HG02678 (cell line): ENCODE results near the gene ALAS1.

ENCODE experiments used
- ATAC-seq: cut with Tn5 transposase; IDR thresholded peaks from one replicate; pipeline ENCODE4 v1.9.1; 2021; ENCODE audit warnings: mild to moderate bottlenecking, moderate library complexity; ENCODE audit not compliant: unreplicated experiment

Gene ALAS1

DNA sequence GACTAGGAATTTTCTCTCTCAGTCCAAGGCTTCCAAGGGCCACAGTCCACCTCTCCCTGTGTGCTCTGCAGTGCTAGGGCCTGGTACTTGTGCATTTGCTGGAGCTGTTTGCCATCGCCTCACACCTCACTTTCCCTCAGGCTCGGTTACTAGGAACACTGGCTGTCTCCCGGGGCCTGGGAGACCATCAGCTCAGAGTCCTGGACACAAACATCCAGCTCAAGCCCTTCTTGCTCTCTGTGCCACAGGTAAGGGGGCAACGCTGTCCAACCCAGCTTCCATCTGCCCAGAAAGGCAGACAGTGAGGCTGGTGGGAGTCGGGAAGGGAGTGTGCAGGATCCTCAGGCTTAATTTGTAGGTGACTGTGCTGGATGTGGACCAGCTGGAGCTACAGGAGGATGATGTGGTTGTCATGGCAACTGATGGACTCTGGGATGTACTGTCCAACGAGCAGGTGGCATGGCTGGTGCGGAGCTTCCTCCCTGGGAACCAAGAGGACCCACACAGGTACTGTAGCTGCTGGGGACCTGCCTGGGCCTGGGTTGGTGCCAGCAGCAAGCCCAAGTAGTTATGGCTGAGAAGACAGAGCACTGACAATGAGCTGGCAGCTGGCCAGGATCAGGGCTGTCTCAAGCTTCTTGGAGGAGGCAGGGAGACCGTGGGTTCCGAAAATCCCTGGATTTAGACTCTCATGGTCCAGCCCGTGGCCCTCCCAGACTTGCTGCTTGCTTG lies 51.0 kb downstream of the ALAS1 start:
- no peak for ATAC-seq

DNA sequence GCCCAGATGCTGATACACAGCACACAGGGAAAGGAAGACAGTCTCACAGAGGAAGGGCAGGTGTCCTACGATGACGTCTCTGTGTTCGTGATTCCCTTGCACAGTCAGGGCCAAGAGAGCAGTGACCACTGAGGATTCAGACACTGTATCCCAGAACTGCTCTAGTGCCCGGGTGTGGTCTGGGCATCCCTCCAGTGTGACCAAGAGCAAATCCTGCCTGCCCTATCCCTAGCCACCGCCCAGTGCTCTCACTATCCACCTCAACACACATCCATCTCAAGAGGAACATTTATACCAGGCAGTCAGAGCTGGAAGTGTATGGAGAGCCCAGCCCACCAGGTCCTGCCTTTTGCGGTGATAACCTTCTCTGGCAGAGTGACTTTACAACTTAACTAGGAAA lies 51.7 kb downstream of the ALAS1 start:
- no peak for ATAC-seq

- ATAC-seq, result no peak
Measured at GRCh38 chr3:52250122-52250521, 52.2 kb downstream of the ALAS1 start.

DNA sequence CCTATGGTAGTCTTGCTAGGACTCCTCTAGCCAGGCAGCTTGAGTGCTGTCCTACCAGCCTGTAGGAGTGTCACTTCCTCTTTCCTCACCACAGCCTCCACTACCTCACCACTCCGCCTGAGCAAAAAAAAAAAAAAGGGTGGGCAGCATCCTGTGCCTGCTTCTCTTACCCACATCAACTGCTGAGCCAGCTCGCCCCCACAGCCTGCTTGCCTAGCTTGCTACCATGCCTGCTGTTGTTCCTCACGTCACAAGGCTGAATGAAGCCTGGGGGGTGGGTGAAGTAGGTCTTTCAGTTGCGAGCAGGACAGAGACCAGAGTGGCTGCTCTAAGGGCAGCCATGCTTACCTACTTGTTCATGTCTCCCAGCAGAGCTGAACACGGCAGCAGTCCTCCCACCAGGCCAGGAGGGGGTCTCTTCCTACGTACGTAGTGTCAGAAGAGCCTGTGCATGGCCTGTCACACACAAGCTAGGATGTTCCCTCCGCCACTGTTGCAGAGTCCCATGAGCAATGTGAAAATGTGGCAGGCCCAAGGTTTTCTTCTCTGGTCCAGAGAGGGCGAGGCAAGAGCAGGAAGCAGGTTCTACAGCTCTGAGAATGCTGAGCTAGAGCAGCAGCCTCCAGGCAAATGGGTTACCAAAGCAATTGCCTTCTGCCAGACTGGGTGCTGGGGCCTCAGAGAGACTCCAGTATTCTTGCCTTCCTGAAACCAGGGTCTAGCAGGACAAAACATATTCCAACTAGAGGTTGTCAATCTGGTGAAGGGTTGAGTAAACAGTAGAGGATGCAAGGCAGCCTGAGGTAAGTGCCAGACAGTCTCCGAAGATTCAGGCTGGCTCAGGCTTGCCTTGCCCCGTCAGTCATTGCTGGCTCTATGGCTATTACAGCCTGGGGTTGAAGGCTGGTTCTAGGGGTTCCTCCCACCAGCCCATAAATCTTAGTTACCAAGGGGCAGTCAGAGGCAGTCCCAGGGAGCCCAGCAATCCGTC lies 55.6 kb downstream of the ALAS1 start:
- ATAC-seq, result peak; percentile 92

GRCh38 chr3:52254608-52255007 lies 56.6 kb downstream of the ALAS1 start:
- ATAC-seq, result no peak

- no peak for ATAC-seq
Measured at GRCh38 chr3:52256159-52256558, 58.2 kb downstream of the ALAS1 start.

DNA sequence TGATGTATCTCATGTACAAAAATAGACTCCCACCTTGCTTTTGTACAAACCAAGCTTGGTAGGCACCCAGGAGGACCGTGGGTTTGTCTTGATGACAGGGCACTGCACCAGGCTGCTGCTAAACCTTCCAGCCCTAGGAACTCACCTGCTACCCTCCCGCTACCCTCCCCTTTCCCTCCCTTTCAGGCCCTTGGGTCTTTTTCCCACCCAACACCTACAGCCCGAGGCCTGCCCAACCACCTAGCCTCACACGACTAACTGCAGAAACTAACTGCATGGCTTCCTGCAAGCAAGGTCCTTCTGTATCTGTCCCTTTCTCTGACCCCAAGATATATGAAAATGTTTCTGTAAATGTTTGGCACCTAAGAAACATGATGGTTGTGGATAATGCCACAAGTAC lies 58.7 kb downstream of the ALAS1 start:
- ATAC-seq, result no peak

DNA sequence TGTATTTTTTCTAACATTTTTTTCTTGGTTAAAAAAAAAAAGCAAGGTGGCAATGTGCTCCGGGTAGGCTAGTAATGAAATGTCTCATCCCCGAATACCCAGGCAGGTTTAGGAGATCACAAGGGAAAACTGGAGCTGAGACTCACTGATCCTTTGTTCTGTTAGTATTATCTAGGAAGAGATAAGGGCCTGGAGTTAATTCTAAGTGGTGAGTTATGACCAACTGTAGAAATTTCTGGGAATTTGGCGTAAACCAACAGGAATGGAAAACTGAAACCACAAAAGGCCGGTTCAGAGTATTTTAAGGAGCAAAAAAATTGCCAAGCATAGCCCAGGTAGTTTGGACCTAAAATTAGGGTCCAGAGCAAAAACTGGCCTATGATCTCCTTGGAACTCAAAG lies 60.0 kb downstream of the ALAS1 start:
- no peak for ATAC-seq

DNA sequence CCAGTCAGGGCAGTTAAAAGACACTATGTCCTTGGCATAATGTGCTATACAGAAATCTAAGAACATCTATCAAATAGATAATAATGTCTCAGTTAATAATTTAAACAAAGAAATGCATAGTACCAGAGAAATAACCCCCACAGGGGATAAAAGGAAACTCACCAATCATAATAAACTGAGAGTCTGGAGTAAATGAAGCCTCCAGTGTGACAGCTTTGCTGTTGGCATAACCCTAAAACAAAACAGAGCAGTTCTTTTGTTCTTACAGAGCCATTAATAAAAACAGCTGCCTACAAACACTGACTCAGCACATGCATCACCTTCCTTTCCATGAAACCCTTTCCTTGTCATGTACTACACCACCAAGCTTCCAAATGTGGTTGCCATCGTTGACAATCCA lies 61.1 kb downstream of the ALAS1 start:
- ATAC-seq, result no peak

GRCh38 chr3:52259448-52259847 lies 61.5 kb downstream of the ALAS1 start:
- ATAC-seq, result no peak

- no peak for ATAC-seq
Measured at GRCh38 chr3:52262447-52262846, 64.5 kb downstream of the ALAS1 start.
